Gastrocnemius medialis (tissue), 4 donors: Measurements from ENCODE around the gene CELSR1. TPM values are rescaled to one million over a fixed set of nuclear protein-coding genes. Genes with fewer than 3 reads are reported as not detected.
A peak's percentile ranks its signal among the peaks of the same experiment; 100 is the strongest.
"Not testable (repeated sequence)": the region's sequence is repeated elsewhere in the genome, so short reads cannot be mapped to it uniquely, and the experiment has no call there.

Experiments used
- ATAC-seq, 2 donors: fragments of 150-250 bp; one replicate each; pipeline ENCODE4 v1.9.1; 2016
- DNase-seq, 2 donors: peaks; one replicate each; pipeline ENCODE4 v3.0.0-alpha.2; 2019
- H3K27ac ChIP-seq, 4 donors: fragments of 200-600 bp; sonication (generic); 1 replicate in 1 of 4; 2 replicates in 3 of 4; pipeline ENCODE4 v1.5.1; 2016 to 2018; ENCODE audit warnings: mild to moderate bottlenecking in 2 of 4, moderate library complexity in 1 of 4
- H3K27me3 ChIP-seq, 3 donors: fragments of 200-600 bp; sonication (generic) in 2 of 3; 1 replicate in 1 of 3; 2 replicates in 2 of 3; pipeline versions ENCODE4 v1.5.1 to v1.6.0; 2016 to 2019; ENCODE audit warnings: mild to moderate bottlenecking in 1 of 3, moderate library complexity in 1 of 3
- H3K36me3 ChIP-seq, 2 donors: fragments of 200-600 bp; sonication (generic) in 1 of 2; one replicate each; pipeline ENCODE4 v1.5.1; 2017 to 2018
- H3K4me1 ChIP-seq, 2 donors: fragments of 200-600 bp; sonication (generic) in 1 of 2; one replicate each; pipeline ENCODE4 v1.5.1; 2016 to 2017; ENCODE audit warnings: mild to moderate bottlenecking in 2 of 2
- H3K4me3 ChIP-seq, 4 donors: fragments of 200-600 bp; sonication (generic) in 3 of 4; 1 replicate in 1 of 4; 2 replicates in 3 of 4; pipeline ENCODE4 v1.5.1; 2016 to 2019; ENCODE audit warnings: mild to moderate bottlenecking in 2 of 4
- H3K9me3 ChIP-seq, 3 donors: fragments of 200-600 bp; sonication (generic) in 2 of 3; 1 replicate in 1 of 3; 2 replicates in 2 of 3; pipeline ENCODE4 v1.5.1; 2016 to 2019
- POLR2A ChIP-seq, 2 donors: fragments of 450-650 bp; IDR thresholded peaks; one replicate each; pipeline ENCODE4 v1.6.1; 2017; ENCODE audit warnings: antibody characterized with exemption in 2 of 2, mild to moderate bottlenecking in 2 of 2, moderate library complexity in 2 of 2
- in situ Hi-C, 4 donors: fragments of 200-750 bp; cut with MboI; loops; one replicate each; pipeline versions ENCODE4 v1.15.0 to v1.8.0; 2017; ENCODE audit warnings: low sequenced_read_pairs in 4 of 4
- intact Hi-C: fragments of 100-400 bp; cut with DNase I; formaldehyde crosslinking; loops from one replicate; pipeline ENCODE4 v1.15.1; 2023; ENCODE audit warnings: low total_unique reads
- total RNA-seq, 4 donors: library from RNA; depleted of rRNA; stranded (reverse); fragments of >200 nt; gene quantifications; one replicate each; pipeline versions ENCODE4 v1.1.0 to v1.2.3, GENCODE V29; 2016
- TF ChIP-seq, protein P1 (sequence below), 5 experiments: fragments of 450-650 bp in 3 of 5; fragments of 200-600 bp in 2 of 5; sonication (generic) in 2 of 5; IDR thresholded peaks in 4 of 5; conservative IDR thresholded peaks in 1 of 5; 1 replicate in 4 of 5; 2 replicates in 1 of 5; pipeline ENCODE4 v1.5.1; 2016 to 2019; ENCODE audit warnings: antibody characterized with exemption in 5 of 5, mild to moderate bottlenecking in 3 of 5, moderate library complexity in 3 of 5

CELSR1 gene
- total RNA-seq, 4 donors from 2014 or later = 0.10 to 1.5 (median 0.87) TPM

DNA sequence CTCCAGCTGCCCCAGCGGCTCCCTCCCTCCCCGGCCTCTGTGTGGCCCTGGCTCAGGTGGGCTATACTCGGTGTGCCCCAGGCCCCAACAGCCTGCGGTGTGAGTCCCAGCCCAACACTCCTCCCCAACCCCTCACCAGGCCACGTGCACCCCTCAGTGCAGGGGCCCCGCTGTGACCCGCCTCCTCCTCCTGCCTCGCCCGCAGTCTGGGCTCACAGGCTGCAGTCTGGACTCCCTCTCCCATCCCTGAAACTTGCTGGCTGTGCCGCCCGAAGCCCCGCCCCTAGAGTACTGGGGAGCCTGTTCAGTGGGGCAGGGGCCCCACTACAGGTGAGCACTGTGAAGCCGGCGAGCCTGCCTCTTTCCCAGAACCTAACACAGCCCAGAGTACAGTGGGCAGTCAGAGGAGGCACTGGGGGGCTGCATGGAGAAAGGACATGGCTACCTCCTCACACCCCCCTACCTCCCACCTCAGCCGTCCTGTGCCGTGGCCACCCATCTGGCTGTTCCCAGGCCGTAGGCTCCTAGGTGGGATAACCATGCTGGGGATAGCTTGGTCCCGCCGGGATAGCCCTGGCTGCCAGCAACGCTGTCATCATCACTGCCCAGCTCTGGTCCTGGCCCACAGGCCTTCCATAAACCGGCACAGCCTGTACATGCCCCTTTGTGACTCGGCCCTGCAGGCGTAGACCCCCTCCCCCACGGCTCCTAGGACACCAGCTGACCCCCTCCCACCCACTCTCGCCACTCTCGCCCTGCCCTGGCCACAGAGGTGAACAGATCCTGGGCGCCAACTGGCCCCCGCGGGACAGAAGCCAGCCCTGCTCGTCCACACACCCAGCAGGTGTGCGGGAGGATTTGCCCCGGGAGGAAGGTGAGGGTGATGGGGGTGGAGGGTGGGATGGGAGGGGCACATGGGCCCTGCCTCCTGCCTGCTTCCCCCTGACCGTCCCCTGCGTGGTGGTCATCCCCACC lies 29.7 kb downstream of the CELSR1 start:
- intact Hi-C loops = no loop called here
- in situ Hi-C loops = no loop called here

DNA sequence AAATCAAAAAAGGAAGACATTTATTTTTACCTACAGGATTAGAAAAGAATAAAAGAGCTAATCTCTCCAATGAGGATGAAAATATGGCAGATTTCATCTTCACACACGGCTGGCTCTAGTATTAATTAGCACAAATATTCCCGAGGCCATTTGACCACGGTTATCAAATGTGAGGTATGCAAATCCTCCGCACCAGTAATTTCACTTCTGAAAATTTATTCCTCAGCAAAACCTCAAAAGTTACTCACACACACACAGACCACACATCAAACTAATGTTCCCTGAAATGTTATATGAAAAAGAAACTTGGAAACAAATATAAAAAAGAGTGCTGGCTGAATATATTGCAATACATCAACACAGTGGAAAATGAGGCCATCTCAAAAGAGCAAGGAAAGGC lies 32.8 kb downstream of the CELSR1 start:
- H3K4me3 ChIP-seq = no peak overlapping the region
- no peak for DNase-seq
- TF ChIP-seq, protein P1, sequence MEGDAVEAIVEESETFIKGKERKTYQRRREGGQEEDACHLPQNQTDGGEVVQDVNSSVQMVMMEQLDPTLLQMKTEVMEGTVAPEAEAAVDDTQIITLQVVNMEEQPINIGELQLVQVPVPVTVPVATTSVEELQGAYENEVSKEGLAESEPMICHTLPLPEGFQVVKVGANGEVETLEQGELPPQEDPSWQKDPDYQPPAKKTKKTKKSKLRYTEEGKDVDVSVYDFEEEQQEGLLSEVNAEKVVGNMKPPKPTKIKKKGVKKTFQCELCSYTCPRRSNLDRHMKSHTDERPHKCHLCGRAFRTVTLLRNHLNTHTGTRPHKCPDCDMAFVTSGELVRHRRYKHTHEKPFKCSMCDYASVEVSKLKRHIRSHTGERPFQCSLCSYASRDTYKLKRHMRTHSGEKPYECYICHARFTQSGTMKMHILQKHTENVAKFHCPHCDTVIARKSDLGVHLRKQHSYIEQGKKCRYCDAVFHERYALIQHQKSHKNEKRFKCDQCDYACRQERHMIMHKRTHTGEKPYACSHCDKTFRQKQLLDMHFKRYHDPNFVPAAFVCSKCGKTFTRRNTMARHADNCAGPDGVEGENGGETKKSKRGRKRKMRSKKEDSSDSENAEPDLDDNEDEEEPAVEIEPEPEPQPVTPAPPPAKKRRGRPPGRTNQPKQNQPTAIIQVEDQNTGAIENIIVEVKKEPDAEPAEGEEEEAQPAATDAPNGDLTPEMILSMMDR (IDR thresholded peaks at IDR 0.05 in 4 of 5, conservative IDR thresholded peaks at IDR 0.05 in 1 of 5) = no peak
- ATAC-seq = no peak
- in situ Hi-C loops (no loop called here), intact Hi-C loops (no loop called here)
- no peaks in the 10 kb centered on the region for H3K9me3 ChIP-seq
- H3K36me3 ChIP-seq = no peaks in the 10 kb centered on the region
- no peak overlapping the region for H3K27ac ChIP-seq
- H3K27me3 ChIP-seq = peaks cover 21 to 32% (median 23%) of the 10 kb centered on the region in 3 donors
- H3K4me1 ChIP-seq = no peaks in the 10 kb centered on the region

More for the DNA sequence above, 29.7 kb downstream of the CELSR1 start:
- H3K27ac ChIP-seq = no peak overlapping the region
- H3K36me3 ChIP-seq = no peaks in the 10 kb centered on the region
- H3K9me3 ChIP-seq = no peaks in the 10 kb centered on the region
- ATAC-seq (no peak), DNase-seq (no peak)
- TF ChIP-seq, protein P1 (IDR thresholded peaks at IDR 0.05 in 4 of 5, conservative IDR thresholded peaks at IDR 0.05 in 1 of 5) = no peak
- no peak for TF ChIP-seq POLR2A (IDR thresholded peaks at IDR 0.05)
- H3K27me3 ChIP-seq = peaks cover 13 to 25% (median 15%) of the 10 kb centered on the region in 3 donors
- H3K4me1 ChIP-seq = no peaks in the 10 kb centered on the region
- H3K4me3 ChIP-seq = no peak overlapping the region

DNA sequence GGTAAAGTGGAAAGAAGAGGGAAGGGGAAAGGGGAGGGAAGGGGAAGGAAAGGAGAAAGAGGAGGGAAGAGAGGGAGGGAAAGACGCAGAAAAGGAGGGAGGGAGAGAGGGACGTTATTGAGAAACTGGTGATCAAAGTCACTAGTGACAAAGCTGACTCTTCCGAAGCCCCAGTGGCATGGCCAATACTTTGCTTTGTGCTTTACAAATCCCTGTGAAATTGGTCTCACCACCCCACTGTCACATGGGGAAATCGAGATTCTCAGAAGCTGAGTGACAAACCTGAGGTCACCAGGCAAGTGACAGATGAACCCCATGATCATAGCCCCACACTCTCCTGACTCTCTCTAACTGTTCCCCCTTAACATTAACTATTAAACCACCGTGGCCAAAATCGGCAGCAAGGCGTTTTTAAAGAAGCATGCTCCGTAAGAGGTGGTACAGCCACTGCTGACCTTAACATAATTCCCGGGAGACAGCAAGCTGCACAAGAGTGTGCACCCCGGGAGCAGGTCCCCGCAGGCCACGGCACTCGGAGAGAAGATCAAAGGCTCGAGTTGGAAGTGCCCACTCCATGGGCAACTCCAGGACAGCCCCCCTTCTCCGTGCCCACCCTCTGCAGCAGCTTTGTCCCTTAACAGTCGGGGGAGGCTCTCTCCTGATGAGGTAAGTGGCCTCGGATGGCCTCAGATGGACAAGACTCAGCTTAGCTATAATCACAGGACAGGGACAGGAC lies 34.8 kb downstream of the CELSR1 start:
- intact Hi-C loops (no loop called here), in situ Hi-C loops (no loop called here)
- H3K4me3 ChIP-seq = no peak overlapping the region
- no peaks in the 10 kb centered on the region for H3K36me3 ChIP-seq
- ATAC-seq = no peak
- no peak for DNase-seq
- no peak overlapping the region for H3K27ac ChIP-seq
- H3K9me3 ChIP-seq = no peaks in the 10 kb centered on the region
- no peaks in the 10 kb centered on the region for H3K4me1 ChIP-seq
- peaks cover 19 to 22% (median 22%) of the 10 kb centered on the region in 3 donors for H3K27me3 ChIP-seq
- TF ChIP-seq, protein P1 (IDR thresholded peaks at IDR 0.05 in 4 of 5, conservative IDR thresholded peaks at IDR 0.05 in 1 of 5) = no peak
- no peak for TF ChIP-seq POLR2A (IDR thresholded peaks at IDR 0.05)

DNA sequence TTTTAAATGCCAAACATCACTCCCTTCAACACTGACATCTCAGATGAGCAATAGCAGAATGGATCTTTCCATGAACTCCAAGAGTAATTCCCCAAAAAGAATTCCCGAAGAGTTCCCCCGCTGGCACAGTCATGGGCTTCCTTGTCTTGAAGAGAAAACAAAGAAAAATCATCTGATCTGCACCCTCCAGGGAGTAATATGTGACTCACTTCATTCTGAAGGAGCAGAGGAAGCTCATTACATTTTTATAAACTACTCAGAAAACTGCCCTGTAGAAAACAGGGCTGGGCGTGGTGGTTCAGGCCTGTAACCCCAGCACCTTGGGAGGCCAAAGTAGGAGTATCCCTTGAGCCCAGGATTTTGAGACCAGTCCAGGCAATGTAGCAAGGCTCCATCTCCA lies 35.7 kb downstream of the CELSR1 start:
- peak; percentile 39 to 46 for ATAC-seq
- in situ Hi-C loops = no loop called here
- H3K27me3 ChIP-seq = peaks cover 15 to 23% (median 17%) of the 10 kb centered on the region in 3 donors
- TF ChIP-seq, protein P1 (IDR thresholded peaks at IDR 0.05 in 4 of 5, conservative IDR thresholded peaks at IDR 0.05 in 1 of 5) = no peak
- TF ChIP-seq POLR2A (IDR thresholded peaks at IDR 0.05) = no peak
- no peak overlapping the region for H3K4me3 ChIP-seq
- no peak for DNase-seq
- no peaks in the 10 kb centered on the region for H3K36me3 ChIP-seq
- H3K9me3 ChIP-seq = no peaks in the 10 kb centered on the region
- no peaks in the 10 kb centered on the region for H3K4me1 ChIP-seq
- intact Hi-C loops = no loop called here
- no peak overlapping the region for H3K27ac ChIP-seq

DNA sequence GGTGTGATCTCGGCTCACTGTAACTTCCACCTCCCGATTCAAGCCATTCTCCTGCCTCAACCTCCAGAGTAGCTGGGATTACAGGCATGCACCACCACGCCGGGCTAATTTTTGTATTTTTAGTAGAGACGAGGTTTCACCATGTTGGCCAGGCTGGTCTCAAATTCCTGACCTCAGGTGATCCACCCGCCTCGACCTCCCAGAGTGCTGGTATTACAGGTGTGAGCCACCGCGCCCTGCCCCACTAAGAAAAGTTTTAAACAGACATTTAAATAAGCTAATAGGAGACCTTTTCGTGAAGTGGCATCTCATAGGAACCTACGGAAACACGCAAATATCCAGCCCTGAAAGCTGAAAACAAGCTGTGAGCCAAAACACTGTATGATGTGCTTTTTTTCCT lies 36.2 kb downstream of the CELSR1 start:
- DNase-seq, H3K4me1 ChIP-seq, H3K9me3 ChIP-seq, H3K27ac ChIP-seq, H3K36me3 ChIP-seq, in situ Hi-C loops, ATAC-seq, H3K4me3 ChIP-seq, intact Hi-C loops: not testable (repeated sequence)
- peaks cover 15 to 23% (median 17%) of the 10 kb centered on the region in 3 donors for H3K27me3 ChIP-seq
